Measurements from ENCODE around the gene SAA2.
"Not testable (repeated sequence)": the region's sequence is repeated elsewhere in the genome, so short reads cannot be mapped to it uniquely, and the experiment has no call there.

The SAA2 gene

DNA sequence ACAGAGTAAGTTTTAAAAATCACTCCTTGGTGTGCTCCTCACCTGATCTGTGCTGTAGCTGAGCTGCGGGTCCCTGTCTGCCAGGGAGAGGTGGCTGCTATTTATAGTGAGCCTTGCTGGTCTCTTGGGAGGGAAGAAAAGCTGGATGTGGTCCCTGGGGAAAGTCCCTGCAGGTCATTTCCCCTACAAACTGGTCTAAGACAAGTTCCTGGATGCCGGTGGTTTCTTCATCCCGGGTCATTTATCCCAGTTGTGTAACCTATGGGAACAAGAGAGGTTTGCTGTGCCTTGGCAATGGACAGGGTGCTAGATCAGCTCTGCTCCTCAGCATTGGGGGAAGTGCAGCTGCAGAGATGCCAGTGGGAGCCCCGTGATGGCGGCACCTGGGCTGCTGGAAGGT lies at the start of gene SAA2:
Gene SAA2 (minus strand): TSS at position 108 of the 400 bp plus-strand sequence. CDS start 657 bp downstream, outside the sequence.
- no peak for DNase-seq (ENCODE audit: low spot score)

DNA sequence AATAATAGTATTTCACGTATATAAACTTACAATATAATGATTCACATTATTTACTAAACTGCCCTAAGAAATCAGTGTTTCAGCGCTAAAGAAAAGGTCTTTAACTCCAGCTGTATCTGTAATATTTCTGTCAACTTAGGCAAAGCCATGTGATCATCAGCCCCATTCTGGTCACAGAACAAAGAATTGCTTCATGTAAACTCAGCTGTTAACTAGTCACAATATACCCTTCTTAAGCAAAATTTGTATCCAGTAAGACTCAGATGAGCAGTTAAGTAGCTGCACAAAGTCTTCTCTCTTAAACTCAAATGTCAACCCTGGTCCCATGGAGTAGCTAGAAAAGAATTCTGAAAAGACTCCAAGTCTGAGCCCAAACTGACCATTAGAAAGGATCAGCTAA lies 46.8 kb upstream of the SAA2 start:
- no peak for DNase-seq (ENCODE audit: low spot score)

DNA sequence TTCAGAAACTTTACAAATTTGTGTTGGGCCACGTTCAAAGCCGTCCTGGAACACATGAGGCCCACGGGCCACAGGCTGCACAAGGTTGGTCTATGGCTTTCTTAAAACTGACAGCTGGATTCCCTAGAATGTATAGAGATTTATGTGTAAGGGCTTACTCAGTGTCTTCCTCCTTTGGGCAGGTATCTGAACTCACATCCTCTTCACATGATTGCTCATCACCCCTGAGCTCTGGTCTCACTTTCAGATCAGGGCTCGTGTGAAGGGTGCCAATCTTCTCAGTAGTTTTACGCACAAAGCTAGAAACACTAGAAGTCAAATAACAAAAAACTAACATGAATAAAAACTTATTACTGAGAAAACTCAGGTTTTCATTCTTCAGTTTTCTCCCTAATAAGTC lies 46.4 kb upstream of the SAA2 start:
- no peak for DNase-seq (ENCODE audit: low spot score)

DNA sequence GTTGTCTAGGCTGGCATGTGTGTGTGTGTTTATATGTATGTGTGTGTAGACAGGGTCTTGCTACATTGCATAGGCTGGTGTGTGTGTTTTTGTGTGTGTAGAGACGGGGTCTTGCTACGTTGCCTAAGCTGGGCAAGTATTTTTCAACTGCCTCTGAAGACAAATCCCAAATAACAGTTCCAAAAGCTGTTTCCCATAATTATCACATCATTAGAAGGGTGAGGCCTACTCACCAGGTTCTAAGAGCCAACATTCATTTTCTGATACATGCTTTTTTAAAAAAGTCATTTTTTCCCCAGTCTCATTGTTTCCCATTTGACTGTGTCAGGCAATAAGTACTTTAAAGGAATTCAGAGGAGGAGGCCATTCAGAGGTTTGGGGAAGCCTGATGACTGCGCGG lies 40.4 kb upstream of the SAA2 start:
- no peak for DNase-seq (ENCODE audit: low spot score)

DNA sequence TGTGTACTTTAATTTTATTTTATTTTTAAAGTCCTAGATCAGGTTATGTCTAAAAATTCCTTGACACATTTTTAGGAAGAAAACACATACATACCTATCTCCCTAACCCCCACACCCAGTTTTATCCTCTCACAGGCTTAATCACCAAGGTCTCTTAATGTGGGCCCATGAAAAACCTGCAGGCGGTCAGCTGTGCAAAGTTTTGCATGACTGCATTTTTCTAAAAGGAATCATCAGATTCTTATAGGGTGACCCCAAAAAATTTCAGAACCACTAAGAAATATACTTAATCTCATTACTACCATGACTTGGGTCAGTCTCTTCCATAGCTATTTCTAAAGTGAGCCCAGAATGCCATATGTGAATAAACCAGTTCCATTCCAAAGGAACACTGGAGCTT lies 37.4 kb upstream of the SAA2 start:
- no peak for DNase-seq (ENCODE audit: low spot score)

DNA sequence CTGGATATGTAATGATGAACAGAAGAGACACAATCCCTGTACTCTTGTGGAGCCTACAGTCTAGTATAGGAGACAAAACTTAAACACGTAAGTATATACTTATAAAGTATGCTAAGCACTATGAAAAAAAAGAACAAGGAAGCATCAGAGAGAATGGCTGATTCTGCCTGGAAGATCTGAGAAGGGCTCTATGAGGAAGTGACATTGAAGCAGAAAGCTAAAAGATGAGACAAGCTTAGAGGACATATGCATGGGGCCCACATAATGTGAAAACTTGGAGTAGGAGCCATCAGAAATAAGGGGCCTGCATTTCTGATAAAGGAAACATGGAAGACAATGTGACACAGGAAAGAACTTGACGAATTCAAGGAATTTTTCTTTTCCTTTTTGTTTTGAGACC lies 34.2 kb upstream of the SAA2 start:
- DNase-seq (ENCODE audit: low spot score): no peak

DNA sequence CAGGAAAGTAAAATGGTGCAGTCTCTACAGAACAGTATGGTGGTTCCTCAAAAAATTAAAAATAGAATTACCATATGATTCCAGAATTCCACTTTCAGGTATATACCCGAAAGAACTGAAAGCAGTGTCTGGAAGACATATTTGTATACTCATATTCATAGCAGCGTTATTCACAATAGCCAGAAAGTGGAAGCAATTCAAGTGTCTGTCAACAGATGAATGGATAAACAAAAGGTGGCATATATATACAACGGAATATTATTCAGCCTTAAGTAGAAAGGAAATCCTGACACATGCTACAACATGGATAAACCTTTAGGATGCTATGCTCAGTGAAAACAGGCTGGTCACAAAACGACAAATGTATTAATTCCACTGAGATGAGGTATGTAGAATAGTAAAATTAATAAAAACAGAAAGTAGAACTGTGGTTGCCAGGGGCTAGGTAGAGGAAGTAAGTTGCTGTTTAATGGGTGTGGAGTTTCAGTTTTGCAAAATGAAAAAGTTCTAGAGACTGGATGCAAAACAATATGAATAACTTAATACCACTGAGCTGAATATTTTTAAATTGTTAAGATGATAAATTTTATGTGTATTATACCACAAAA lies 32.1 kb upstream of the SAA2 start:
- DNase-seq (ENCODE audit: low spot score): no peak

DNA sequence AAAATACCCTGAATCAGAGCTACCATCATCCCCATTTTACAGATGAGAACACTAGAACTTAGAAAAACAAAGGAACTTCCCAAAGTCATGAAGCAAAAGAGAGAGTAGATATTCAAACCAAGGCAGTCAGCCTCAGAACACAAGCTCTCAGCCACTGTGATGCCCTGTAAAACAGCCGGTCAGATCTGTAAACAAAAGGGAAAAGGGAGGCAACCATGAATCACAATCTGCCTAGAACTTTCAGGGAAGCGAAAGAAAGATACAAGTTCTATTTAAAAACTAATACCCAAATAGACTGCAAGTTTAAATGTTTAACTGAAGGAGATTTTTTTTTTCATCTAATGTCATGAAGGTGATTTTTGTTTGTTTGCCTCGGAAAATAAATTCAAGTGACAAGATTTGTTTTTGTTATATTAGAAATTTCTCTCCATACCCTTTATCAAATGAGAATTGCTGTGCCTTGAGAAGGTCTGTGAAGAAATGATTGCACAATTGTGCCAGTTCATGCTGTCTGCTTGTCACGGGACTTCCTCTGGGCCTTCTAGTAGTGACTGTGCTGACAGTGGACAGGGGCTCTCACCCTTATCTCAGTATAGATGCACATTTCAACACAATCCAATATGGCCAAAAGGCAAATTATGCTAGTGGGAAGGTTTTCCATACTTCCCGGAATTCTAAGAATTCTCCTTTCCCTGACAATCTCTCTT lies 29.2 kb upstream of the SAA2 start:
- no peak for DNase-seq (ENCODE audit: low spot score)

DNA sequence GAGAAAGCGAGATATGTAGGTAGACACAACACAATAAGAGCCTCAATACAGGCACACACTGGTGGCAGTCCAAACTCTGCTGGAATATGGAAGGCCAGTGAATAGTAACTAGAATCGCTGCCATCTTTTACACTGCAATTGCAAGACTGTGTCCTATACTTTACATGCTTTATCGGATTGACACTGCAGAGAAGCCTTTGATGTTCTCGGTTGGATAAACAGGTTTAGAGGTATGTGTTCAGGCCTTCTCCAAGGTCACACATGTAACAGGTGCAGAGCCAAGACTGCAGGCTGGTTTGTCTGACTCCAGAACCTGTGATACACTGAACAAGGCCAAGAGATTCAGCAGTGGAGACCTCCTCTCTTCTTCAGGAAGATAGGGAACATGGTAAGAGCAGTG lies 22.7 kb upstream of the SAA2 start:
- no peak for DNase-seq (ENCODE audit: low spot score)

DNA sequence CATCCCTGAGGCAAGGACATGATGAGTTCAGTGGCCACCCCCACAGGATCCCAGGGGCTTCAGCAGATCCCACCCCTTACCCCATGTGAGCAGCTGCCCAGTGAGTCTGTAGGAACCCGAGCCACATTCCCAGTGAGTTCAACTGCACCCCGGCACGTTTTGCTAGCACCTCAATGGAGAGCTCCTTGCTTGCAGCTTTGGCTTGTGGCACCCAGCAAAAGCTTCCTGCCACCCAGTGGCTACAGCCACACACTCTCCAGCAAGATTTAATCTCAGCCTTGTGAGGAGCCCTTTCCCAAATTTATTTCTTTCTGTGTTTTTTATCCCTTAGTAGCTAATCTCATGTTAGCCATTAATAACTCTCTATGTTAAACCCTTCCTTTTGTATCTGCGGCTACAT lies 21.6 kb upstream of the SAA2 start:
- no peak for DNase-seq (ENCODE audit: low spot score)

DNA sequence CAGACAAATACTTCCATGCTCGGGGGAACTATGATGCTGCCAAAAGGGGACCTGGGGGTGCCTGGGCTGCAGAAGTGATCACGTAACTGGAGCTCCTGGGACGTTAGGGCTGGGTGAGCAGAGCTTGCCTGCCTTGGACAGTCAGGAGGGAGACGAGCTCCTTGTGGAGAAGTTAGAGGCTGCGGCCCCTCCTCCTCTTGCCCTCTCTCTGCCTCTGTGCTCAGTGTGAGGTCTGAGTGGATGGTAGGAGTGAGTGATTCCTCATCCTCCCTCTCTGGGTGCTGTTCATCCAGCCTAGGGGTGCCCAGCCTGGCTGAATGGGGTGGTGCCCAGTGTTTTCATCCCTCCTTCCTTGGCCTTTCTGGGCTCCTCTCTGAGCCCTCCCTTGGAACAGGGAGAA lies 20.8 kb upstream of the SAA2 start:
- not testable (repeated sequence) for DNase-seq (ENCODE audit: low spot score)

DNA sequence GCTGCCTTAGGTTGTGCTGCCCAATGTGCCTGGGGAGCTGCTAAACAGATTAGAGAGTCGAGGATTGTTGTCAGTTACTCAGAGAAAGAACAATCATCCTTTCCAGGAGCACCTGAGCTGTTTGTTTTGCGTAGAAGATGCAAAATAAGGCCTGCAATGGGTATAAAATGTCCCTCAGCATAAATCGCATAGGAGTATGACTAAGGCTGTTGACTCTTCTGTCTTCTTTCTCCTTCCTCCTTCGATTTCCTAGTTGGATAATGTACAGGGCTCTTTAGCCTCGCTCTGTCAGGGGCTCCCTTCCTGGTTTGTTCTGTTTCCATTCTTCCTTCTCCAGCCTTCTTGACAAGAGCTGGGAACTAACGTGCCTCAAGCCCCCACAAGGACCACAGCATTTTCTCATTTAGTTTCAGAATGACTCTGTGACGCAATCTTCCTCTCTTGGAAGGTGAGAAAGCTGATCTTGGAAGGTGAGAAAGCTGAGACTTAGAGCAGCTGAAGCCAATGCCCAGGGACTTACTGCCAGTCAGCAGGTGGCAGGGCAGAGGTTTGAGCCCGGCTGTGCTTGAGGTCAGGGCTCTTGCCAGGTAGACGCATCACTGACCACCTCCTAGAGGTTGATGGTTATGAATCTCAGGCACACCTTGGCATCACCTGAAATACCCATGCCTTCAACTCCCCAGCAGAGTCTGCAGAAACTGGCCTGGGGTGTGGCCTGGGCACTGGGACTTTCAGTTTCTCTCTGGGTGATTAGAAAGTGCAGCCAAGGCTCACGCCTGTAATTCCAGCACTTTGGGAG lies 19.1 kb upstream of the SAA2 start:
- DNase-seq (ENCODE audit: low spot score): not testable (repeated sequence)

DNA sequence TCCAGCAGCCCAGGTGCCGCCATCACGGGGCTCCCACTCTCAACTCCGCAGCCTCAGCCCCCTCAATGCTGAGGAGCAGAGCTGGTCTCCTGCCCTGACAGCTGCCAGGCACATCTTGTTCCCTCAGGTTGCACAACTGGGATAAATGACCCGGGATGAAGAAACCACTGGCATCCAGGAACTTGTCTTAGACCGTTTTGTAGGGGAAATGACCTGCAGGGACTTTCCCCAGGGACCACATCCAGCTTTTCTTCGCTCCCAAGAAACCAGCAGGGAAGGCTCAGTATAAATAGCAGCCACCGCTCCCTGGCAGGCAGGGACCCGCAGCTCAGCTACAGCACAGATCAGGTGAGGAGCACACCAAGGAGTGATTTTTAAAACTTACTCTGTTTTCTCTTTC lies 17.5 kb upstream of the SAA2 start, which contains the start of gene SAA1:
Gene SAA1 (plus strand): TSS at position 316 of the 400 bp plus-strand sequence. CDS start 624 bp downstream, outside the sequence.
- DNase-seq (ENCODE audit: low spot score): no peak

DNA sequence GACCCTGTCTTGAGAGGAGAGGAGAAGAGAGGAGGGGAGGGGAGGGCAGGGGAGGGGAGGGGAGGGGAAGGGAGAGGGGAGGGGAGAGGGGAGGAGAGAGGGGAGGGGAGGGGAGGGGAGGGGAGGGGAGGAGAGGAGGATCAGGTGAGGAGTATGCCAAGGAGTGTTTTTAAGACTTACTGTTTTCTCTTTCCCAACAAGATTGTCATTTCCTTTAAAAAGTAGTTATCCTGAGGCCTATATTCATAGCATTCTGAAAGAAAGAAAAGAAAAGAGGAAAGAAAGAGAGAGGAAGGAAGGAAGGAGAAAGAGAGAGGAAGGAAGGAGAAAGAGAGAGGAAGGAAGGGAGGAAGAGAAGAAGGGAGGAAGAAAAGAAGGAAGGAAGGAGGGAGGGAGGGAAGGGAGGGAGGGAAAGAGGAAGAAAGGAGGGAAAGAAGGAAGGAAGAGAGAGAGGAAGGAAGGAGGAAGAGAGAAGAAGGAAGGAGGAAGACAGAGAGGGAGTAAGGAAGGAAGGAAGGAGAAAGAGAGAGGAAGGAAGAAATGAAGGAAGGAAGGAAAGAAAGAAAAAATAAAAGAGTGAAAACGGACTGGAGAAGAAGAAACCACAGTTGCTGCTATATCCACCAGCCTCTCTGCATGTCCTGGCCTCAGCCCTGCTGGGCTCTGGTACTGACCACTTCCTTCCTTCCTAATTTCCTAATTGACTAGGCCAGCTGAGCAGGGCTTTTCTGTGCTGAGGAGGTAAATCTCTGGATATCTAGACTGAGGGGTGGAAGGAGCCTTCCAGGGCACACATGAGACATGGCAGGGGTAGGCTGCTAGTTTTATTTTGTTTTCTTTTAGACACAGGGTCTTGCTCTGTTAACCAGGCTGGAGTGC lies 16.4 kb upstream of the SAA2 start:
- DNase-seq (ENCODE audit: low spot score): no peak

DNA sequence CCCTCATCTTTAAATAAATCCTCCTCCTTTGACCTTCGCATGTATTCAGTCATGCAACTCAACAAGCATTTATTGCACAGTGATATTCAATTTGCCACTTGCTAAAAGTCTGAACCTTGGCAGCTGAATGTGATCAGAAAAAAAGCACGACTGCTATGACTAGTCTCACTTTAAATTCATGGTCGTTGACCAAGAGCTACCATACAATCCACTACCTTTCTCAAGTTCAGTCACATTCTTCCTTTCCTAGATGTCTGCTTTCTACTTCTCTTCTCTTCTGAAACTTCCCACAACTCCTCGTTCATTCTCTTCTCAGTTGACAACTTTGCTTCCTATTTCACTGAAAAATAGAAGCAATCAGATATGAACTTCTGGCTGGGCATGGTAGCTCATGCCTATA lies 15.6 kb upstream of the SAA2 start:
- no peak for DNase-seq (ENCODE audit: low spot score)

DNA sequence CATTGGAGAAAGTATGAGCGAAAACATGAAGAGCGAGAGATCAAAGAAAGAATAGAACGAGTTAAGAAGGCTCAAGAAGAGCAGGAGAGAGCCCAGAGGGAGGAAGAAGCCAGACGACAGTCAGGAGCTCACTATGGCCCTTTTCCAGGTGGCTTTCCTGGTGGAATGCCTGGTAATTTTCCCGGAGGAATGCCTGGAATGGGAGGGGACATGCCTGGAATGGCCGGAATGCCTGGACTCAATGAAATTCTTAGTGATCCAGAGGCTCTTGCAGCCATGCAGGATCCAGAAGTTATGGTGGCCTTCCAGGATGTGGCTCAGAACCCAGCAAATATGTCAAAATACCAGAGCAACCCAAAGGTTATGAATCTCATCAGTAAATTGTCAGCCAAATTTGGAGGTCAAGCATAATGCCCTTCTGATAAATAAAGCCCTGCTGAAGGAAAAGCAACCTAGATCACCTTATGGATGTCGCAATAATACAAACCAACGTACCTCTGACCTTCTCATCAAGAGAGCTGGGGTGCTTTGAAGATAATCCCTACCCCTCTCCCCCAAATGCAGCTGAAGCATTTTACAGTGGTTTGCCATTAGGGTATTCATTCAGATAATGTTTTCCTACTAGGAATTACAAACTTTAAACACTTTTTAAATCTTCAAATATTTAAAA lies 14.3 kb upstream of the SAA2 start:
- not testable (repeated sequence) for DNase-seq (ENCODE audit: low spot score)

DNA sequence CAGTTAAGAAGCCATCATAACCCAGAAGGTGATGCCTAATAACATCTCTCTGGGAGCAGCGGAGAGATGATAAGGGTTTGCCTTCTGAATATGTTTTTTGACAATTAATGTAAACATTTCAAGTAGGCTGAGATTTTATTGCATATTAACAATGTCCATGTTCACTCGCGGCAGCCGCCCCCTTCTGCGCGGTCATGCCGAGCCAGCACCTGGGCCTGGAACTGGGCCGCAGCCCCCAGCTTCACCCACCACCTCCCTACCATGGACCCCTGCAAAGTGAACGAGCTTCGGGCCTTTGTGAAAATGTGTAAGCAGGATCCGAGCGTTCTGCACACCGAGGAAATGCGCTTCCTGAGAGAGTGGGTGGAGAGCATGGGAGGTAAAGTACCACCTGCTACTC lies 13.3 kb upstream of the SAA2 start:
- no peak for DNase-seq (ENCODE audit: low spot score)

DNA sequence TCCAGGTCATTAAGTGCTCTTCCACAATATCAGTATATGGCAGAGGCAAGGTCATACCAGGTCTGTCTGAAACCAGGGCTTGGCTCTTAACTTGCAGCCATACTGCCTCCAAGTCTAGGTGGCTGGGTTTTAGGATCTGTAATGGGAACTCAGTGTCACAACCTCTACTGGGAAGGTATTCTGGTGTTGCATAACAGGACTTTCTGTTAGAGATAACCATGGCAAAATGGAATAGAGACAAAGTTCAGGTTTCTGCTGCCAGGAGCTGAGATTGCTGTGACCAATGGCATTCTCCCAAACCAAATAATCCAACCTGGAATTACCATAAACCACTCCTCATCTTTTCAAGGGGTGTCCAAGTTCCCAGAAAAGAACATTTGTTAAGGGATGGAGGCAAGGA lies 10.8 kb upstream of the SAA2 start:
- no peak for DNase-seq (ENCODE audit: low spot score)

DNA sequence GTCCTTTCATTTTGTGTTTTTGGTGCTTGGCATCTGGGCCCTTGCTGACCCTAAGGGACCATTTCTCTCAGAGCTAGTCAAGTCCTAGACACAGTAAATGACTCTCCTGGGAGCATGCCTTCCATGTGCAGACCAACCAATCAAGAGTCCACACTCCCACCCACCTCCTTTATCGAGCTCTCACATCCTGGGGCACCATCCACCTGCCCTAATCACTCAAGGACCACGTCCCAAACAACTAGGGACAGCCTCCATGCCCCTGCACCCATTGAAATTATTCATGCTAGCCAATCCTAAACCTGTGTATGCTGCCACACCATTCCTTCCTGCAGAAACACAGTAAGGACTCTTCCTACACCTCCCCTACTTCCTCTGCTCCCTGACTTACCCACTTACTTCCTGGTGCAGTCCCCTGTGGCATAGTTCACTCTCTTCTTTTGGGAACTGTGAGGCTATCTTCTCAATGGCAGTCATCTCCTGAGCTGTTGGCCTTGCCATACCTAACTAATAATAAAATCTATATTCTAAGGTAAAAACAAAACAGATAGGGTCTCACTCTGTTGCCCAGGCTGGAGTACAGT lies 6.4 kb upstream of the SAA2 start:
- DNase-seq (ENCODE audit: low spot score): no peak

DNA sequence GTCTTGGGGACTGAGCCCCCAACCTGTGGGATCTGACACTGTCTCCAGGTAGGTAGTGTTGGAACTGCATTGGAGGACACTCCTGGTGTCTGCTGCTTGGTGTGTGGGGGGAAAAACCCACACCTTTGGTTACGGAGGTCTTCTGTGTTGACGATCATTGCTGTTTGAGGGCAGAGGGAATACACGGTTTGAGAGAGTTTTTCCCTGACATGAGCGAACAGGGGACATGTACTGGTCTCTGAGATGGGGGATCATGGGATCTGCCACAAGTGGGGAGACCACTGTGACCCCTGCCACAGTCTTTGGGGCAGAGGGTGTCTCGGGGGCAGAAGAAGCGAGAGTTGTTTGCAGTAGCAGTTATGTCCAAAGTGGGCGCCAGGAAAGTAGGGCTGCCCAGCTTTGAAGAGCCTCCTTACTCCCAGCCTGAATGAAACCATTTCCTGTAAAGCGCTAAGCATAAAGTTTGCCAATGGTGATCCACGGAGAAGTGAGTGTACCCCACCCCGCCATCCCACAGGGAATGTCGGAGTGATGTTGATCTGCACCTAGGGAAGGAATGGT lies 5.4 kb upstream of the SAA2 start:
- no peak for DNase-seq (ENCODE audit: low spot score)

DNA sequence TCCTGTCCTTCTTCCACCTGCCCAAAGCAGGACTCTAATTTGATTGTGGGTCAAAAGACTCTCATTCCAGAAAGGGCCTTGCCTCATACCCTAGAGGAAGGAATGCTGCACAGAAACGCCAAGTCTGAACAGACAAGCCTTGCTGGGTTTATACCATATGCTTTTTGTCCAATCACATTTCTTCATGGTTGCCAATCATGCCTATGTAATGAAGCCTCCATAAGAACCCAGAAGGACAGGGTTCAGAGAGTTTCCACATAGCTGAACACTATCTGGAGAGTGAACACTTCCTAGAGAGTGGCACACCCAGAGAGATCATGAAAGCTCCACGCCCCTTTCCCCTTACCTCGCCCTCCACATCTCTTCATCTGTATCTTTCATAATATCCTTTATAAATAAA lies 4.8 kb upstream of the SAA2 start:
- no peak for DNase-seq (ENCODE audit: low spot score)
